RWPE2 (cell line): ENCODE results near the gene PTCD1.
"Not testable (repeated sequence)": the region's sequence is repeated elsewhere in the genome, so short reads cannot be mapped to it uniquely, and the experiment has no call there.

Source experiments
- ATAC-seq: fragments of 200-7000 bp; cut with Tn5 transposase; 3 replicates; pipeline ENCODE4 v1.9.1; 2021; ENCODE audit warnings: low read depth
- DNase-seq: peaks from one replicate; pipeline ENCODE4 v3.0.0-alpha.2; 2020; ENCODE audit warnings: low spot score
- H3K27ac ChIP-seq: fragments of 450-650 bp; 2 replicates; pipeline ENCODE4 v1.5.1; 2017; ENCODE audit warnings: mild to moderate bottlenecking; ENCODE audit not compliant: poor library complexity, severe bottlenecking
- H3K27me3 ChIP-seq: fragments of 250-450 bp; sonication (Bioruptor Pico); 2 replicates; pipeline ENCODE4 v1.5.1; 2021; ENCODE audit warnings: mild to moderate bottlenecking, moderate library complexity; ENCODE audit not compliant: insufficient read depth, poor library complexity, severe bottlenecking
- H3K36me3 ChIP-seq: fragments of 250-450 bp; sonication (Bioruptor Pico); 2 replicates; pipeline ENCODE4 v1.5.1; 2020; ENCODE audit warnings: low read depth, mild to moderate bottlenecking, moderate library complexity
- H3K4me1 ChIP-seq: fragments of 250-450 bp; sonication (Bioruptor Pico); 2 replicates; pipeline ENCODE4 v1.5.1; 2021; ENCODE audit warnings: mild to moderate bottlenecking, moderate library complexity; ENCODE audit not compliant: insufficient read depth, poor library complexity, severe bottlenecking
- H3K4me3 ChIP-seq: fragments of 250-450 bp; sonication (Bioruptor Pico); 2 replicates; pipeline ENCODE4 v1.5.1; 2021; ENCODE audit warnings: mild to moderate bottlenecking, moderate library complexity; ENCODE audit not compliant: severe bottlenecking
- H3K9me3 ChIP-seq: fragments of 250-450 bp; sonication (Bioruptor Pico); 2 replicates; pipeline ENCODE4 v1.5.1; 2021; ENCODE audit warnings: mild to moderate bottlenecking, moderate library complexity; ENCODE audit not compliant: severe bottlenecking
- CTCF ChIP-seq: fragments of 450-650 bp; IDR thresholded peaks from one replicate; pipeline ENCODE4 v1.5.1; 2017; ENCODE audit warnings: mild to moderate bottlenecking, moderate library complexity; ENCODE audit not compliant: poor library complexity, severe bottlenecking

The PTCD1 gene

DNA sequence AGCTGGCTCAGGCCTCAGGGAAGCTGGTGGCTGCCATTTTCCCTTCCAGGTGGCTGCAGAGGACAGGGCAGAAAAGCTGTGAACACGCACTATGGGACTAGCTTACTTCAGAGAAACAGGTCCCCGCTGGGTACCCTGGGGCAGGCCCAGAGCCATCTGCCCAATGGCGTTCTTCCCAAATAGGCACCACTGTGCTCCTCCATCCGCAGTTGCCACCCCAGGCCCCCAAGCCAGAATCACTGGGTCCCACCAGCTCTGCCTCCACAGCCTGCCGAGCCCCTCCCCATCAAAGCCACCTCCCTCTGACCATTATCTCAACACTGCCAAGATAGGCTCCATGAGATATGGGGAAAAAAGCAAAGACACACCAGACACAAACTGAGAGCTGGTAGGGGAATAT, 18.4 kb downstream of the PTCD1 start:
- Histone ChIP-seq H3K9me3 (no peaks in the 10 kb centered on the region), H3K27ac (no peak overlapping the region), H3K36me3 (peaks cover 75% of the 10 kb centered on the region), H3K4me1 (no peaks in the 10 kb centered on the region), H3K27me3 (no peaks in the 10 kb centered on the region), H3K4me3 (no peak overlapping the region)
- DNase-seq (no peak), ATAC-seq (no peak)
- TF ChIP-seq CTCF = no peak

DNA sequence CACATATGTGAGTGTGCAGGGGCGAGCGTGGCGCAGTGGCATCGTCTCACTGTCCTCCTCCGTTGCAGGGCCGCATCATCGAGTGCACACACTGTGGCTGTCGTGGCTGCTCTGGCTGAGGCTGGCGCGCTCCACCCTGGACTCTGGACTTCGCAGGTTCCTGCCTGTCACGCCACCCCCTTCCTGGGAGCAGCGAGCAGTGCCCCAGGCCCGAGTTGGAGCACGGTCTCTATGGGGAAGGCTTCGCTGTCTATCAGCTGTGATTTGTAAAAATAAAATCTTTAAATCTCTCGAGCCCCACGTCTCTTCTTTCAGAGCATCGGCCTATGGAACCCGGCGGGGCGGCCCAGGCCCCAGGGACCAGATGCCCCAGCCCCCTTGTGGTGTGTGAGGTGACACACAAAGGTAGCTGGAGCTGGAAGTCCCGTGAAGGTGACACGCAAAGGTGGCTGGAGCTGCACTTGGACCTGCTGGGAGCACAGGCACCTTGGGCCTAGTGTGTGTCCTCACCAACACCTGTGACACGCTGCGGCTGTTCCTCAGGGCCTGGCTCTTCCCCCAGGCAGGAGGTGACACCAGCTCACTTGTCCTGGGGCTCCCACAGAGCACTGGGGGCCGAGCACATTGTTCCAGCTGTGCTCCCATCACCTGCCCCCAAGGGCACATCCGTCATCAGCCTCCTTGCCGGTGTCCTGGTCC, 19.1 kb downstream of the PTCD1 start:
- DNase-seq (no peak), ATAC-seq (peak; percentile 7; the same call in 1 of the 3 replicates)
- Histone ChIP-seq H3K27me3 (no peaks in the 10 kb centered on the region), H3K27ac (no peak overlapping the region), H3K4me1 (no peaks in the 10 kb centered on the region), H3K36me3 (peaks cover 75% of the 10 kb centered on the region), H3K9me3 (no peaks in the 10 kb centered on the region), H3K4me3 (no peak overlapping the region)
- no peak for TF ChIP-seq CTCF

DNA sequence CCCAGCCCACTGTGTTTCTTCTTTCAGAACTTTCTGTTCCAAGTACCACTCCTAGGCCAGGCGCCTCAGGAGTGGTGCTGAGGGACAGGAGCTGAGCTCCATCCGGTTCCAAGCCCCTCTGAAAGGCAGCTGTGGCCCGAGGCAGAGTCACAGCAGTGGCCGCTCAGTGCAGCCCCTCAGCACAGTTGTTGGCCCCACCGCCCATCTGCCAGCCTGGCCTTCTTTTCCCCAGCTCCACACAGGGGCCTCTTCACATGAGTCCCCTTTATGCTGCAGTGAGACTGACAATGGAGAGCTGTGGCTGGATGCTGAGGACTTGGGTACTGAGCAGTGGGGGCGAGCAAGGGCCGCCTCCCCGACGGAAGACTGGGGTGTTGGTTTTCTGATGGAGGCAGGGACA, 20.3 kb downstream of the PTCD1 start:
- Histone ChIP-seq H3K4me3 (no peak overlapping the region), H3K36me3 (peaks cover 80% of the 10 kb centered on the region), H3K4me1 (no peaks in the 10 kb centered on the region), H3K27ac (no peak overlapping the region), H3K27me3 (no peaks in the 10 kb centered on the region), H3K9me3 (no peaks in the 10 kb centered on the region)
- no peak for TF ChIP-seq CTCF
- ATAC-seq (peak; percentile 22; the same call in 1 of the 3 replicates), DNase-seq (no peak)

GRCh38 chr7:99415513-99416127, 23.0 kb downstream of the PTCD1 start:
- not testable (repeated sequence) for H3K27ac ChIP-seq, DNase-seq, ATAC-seq, H3K9me3 ChIP-seq, H3K4me1 ChIP-seq, H3K4me3 ChIP-seq, H3K27me3 ChIP-seq
- H3K36me3 ChIP-seq = peaks cover 95% of the 10 kb centered on the region
- TF ChIP-seq CTCF = peak; percentile 82

- DNase-seq (no peak), ATAC-seq (no peak)
- Histone ChIP-seq H3K27ac (no peak overlapping the region), H3K4me3 (no peak overlapping the region), H3K27me3 (no peaks in the 10 kb centered on the region), H3K4me1 (peaks cover 6% of the 10 kb centered on the region), H3K36me3 (peaks cover 69% of the 10 kb centered on the region), H3K9me3 (no peaks in the 10 kb centered on the region)
- TF ChIP-seq CTCF = no peak
Observed at GRCh38 chr7:99410635-99411034, 28.0 kb downstream of the PTCD1 start.
